Measurements from ENCODE around the gene ALG12. TPM values are rescaled to one million over a fixed set of nuclear protein-coding genes. Genes with fewer than 3 reads are reported as not detected.

Gene ALG12
- total RNA-seq, 1 experiment from 2014 or later, result 29.2 TPM

DNA sequence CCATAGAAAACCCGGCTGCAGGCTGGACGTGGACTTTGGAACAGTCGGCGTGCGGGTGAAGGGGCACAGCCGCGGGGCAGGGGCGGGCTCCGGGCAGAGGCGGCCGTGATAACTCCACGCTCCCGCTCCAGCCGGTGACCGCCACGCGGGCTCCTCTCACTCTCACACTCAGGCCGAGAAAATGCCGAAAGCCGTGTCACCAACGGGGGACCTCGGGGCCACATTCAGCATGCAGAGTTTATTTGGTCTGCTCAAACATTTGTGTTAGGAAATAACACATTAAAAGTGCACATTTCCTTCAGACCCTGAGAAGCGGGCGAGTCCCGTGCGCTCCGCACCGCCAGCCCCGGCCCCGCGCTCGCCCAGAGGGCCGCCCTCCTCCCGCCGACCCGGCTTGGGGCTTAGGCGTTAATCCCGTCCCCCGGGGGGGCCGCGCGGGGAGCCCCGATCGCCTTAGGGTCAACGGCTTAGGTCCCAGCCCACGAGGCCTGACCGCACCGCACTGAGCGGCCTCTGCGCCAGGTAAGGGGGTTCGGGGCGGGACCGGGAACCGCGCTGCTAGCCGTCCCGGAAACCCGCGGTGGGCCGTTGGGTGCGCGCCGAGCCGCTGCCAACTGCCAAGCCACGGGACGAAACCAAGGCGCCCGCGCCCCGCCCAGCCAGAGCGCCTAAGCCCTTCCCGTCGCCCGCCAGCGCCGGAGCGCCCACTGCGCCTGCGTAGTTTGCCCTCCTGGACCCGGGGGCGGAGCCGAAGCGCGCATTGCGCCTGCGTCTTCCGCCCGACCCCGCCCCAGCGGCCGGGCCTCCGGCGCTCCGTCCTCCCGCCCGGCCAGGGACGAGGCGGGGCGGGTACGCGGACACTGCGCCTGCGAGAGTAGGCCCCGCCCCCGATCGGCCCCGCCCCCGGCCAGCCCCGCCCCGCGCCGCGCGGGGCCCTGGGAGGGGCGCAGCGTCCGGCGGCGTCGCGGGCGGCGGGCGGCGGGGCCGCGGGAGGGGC lies 65.0 kb downstream of the ALG12 start, which contains the start of gene ZBED4 (continued):
- TF ChIP-seq, protein P1, sequence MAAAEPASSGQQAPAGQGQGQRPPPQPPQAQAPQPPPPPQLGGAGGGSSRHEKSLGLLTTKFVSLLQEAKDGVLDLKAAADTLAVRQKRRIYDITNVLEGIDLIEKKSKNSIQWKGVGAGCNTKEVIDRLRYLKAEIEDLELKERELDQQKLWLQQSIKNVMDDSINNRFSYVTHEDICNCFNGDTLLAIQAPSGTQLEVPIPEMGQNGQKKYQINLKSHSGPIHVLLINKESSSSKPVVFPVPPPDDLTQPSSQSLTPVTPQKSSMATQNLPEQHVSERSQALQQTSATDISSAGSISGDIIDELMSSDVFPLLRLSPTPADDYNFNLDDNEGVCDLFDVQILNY (CRISPR knock-in tag; IDR thresholded peaks at IDR 0.05), result peak; percentile 66
- TF ChIP-seq, protein P2, sequence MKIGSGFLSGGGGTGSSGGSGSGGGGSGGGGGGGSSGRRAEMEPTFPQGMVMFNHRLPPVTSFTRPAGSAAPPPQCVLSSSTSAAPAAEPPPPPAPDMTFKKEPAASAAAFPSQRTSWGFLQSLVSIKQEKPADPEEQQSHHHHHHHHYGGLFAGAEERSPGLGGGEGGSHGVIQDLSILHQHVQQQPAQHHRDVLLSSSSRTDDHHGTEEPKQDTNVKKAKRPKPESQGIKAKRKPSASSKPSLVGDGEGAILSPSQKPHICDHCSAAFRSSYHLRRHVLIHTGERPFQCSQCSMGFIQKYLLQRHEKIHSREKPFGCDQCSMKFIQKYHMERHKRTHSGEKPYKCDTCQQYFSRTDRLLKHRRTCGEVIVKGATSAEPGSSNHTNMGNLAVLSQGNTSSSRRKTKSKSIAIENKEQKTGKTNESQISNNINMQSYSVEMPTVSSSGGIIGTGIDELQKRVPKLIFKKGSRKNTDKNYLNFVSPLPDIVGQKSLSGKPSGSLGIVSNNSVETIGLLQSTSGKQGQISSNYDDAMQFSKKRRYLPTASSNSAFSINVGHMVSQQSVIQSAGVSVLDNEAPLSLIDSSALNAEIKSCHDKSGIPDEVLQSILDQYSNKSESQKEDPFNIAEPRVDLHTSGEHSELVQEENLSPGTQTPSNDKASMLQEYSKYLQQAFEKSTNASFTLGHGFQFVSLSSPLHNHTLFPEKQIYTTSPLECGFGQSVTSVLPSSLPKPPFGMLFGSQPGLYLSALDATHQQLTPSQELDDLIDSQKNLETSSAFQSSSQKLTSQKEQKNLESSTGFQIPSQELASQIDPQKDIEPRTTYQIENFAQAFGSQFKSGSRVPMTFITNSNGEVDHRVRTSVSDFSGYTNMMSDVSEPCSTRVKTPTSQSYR (CRISPR knock-in tag; IDR thresholded peaks at IDR 0.05), result no peak
- TF ChIP-seq, protein P3, sequence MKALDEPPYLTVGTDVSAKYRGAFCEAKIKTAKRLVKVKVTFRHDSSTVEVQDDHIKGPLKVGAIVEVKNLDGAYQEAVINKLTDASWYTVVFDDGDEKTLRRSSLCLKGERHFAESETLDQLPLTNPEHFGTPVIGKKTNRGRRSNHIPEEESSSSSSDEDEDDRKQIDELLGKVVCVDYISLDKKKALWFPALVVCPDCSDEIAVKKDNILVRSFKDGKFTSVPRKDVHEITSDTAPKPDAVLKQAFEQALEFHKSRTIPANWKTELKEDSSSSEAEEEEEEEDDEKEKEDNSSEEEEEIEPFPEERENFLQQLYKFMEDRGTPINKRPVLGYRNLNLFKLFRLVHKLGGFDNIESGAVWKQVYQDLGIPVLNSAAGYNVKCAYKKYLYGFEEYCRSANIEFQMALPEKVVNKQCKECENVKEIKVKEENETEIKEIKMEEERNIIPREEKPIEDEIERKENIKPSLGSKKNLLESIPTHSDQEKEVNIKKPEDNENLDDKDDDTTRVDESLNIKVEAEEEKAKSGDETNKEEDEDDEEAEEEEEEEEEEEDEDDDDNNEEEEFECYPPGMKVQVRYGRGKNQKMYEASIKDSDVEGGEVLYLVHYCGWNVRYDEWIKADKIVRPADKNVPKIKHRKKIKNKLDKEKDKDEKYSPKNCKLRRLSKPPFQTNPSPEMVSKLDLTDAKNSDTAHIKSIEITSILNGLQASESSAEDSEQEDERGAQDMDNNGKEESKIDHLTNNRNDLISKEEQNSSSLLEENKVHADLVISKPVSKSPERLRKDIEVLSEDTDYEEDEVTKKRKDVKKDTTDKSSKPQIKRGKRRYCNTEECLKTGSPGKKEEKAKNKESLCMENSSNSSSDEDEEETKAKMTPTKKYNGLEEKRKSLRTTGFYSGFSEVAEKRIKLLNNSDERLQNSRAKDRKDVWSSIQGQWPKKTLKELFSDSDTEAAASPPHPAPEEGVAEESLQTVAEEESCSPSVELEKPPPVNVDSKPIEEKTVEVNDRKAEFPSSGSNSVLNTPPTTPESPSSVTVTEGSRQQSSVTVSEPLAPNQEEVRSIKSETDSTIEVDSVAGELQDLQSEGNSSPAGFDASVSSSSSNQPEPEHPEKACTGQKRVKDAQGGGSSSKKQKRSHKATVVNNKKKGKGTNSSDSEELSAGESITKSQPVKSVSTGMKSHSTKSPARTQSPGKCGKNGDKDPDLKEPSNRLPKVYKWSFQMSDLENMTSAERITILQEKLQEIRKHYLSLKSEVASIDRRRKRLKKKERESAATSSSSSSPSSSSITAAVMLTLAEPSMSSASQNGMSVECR (CRISPR knock-in tag; IDR thresholded peaks at IDR 0.05; ENCODE audit: borderline replicate concordance), result no peak; the same call in 1 of the 2 replicates
- TF ChIP-seq ZNF219 (CRISPR knock-in tag; IDR thresholded peaks at IDR 0.05; ENCODE audit: borderline replicate concordance), result no peak
- TF ChIP-seq NR3C1 (CRISPR knock-in tag; conservative IDR thresholded peaks at IDR 0.05; ENCODE audit: low read depth), result no peak
- TF ChIP-seq CBFB (CRISPR knock-in tag; IDR thresholded peaks at IDR 0.05; ENCODE audit: low read depth), result no peak
- no peak for TF ChIP-seq ZNF263 (CRISPR knock-in tag; IDR thresholded peaks at IDR 0.05; ENCODE audit: low read depth)
- no peak; the same call in 1 of the 2 replicates for TF ChIP-seq SMAD3 (CRISPR knock-in tag; IDR thresholded peaks at IDR 0.05; ENCODE audit: borderline replicate concordance)
- TF ChIP-seq, protein P4, sequence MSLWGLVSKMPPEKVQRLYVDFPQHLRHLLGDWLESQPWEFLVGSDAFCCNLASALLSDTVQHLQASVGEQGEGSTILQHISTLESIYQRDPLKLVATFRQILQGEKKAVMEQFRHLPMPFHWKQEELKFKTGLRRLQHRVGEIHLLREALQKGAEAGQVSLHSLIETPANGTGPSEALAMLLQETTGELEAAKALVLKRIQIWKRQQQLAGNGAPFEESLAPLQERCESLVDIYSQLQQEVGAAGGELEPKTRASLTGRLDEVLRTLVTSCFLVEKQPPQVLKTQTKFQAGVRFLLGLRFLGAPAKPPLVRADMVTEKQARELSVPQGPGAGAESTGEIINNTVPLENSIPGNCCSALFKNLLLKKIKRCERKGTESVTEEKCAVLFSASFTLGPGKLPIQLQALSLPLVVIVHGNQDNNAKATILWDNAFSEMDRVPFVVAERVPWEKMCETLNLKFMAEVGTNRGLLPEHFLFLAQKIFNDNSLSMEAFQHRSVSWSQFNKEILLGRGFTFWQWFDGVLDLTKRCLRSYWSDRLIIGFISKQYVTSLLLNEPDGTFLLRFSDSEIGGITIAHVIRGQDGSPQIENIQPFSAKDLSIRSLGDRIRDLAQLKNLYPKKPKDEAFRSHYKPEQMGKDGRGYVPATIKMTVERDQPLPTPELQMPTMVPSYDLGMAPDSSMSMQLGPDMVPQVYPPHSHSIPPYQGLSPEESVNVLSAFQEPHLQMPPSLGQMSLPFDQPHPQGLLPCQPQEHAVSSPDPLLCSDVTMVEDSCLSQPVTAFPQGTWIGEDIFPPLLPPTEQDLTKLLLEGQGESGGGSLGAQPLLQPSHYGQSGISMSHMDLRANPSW (CRISPR knock-in tag; conservative IDR thresholded peaks at IDR 0.05; ENCODE audit: low read depth), result no peak
- no peak; the same call in 1 of the 2 replicates for TF ChIP-seq FOXK1 (CRISPR knock-in tag; IDR thresholded peaks at IDR 0.05)
- TF ChIP-seq, protein P5, sequence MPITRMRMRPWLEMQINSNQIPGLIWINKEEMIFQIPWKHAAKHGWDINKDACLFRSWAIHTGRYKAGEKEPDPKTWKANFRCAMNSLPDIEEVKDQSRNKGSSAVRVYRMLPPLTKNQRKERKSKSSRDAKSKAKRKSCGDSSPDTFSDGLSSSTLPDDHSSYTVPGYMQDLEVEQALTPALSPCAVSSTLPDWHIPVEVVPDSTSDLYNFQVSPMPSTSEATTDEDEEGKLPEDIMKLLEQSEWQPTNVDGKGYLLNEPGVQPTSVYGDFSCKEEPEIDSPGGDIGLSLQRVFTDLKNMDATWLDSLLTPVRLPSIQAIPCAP (CRISPR knock-in tag; IDR thresholded peaks at IDR 0.05), result 0 out of 2 replicates have a peak, but pooled peaks have one; percentile 31
- TF ChIP-seq, protein P6, sequence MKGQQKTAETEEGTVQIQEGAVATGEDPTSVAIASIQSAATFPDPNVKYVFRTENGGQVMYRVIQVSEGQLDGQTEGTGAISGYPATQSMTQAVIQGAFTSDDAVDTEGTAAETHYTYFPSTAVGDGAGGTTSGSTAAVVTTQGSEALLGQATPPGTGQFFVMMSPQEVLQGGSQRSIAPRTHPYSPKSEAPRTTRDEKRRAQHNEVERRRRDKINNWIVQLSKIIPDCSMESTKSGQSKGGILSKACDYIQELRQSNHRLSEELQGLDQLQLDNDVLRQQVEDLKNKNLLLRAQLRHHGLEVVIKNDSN (CRISPR knock-in tag; IDR thresholded peaks at IDR 0.05), result no peak
- no peak for TF ChIP-seq ATF1 (CRISPR knock-in tag; IDR thresholded peaks at IDR 0.05)
- TF ChIP-seq GRHL2 (CRISPR knock-in tag; IDR thresholded peaks at IDR 0.05; ENCODE audit: insufficient replicate concordance, severe bottlenecking), result no peak
- TF ChIP-seq PRRX2 (CRISPR knock-in tag; IDR thresholded peaks at IDR 0.05), result no peak
- no peak for TF ChIP-seq TCF7 (CRISPR knock-in tag; IDR thresholded peaks at IDR 0.05; ENCODE audit: low read depth)
- no peak for TF ChIP-seq JAZF1 (CRISPR knock-in tag; IDR thresholded peaks at IDR 0.05)
- no peak for TF ChIP-seq TEAD1 (CRISPR knock-in tag; IDR thresholded peaks at IDR 0.05)
- TF ChIP-seq, protein P7, sequence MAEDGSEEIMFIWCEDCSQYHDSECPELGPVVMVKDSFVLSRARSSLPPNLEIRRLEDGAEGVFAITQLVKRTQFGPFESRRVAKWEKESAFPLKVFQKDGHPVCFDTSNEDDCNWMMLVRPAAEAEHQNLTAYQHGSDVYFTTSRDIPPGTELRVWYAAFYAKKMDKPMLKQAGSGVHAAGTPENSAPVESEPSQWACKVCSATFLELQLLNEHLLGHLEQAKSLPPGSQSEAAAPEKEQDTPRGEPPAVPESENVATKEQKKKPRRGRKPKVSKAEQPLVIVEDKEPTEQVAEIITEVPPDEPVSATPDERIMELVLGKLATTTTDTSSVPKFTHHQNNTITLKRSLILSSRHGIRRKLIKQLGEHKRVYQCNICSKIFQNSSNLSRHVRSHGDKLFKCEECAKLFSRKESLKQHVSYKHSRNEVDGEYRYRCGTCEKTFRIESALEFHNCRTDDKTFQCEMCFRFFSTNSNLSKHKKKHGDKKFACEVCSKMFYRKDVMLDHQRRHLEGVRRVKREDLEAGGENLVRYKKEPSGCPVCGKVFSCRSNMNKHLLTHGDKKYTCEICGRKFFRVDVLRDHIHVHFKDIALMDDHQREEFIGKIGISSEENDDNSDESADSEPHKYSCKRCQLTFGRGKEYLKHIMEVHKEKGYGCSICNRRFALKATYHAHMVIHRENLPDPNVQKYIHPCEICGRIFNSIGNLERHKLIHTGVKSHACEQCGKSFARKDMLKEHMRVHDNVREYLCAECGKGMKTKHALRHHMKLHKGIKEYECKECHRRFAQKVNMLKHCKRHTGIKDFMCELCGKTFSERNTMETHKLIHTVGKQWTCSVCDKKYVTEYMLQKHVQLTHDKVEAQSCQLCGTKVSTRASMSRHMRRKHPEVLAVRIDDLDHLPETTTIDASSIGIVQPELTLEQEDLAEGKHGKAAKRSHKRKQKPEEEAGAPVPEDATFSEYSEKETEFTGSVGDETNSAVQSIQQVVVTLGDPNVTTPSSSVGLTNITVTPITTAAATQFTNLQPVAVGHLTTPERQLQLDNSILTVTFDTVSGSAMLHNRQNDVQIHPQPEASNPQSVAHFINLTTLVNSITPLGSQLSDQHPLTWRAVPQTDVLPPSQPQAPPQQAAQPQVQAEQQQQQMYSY (CRISPR knock-in tag; IDR thresholded peaks at IDR 0.05), result peak; percentile 90
- TF ChIP-seq ZNF317 (CRISPR knock-in tag; IDR thresholded peaks at IDR 0.05; ENCODE audit: borderline replicate concordance, low read depth), result peak; percentile 22; the same call in 1 of the 2 replicates
- TF ChIP-seq NFATC4 (CRISPR knock-in tag; IDR thresholded peaks at IDR 0.05), result no peak

Measured in WTC11 (cell line).